G401 (cell line): ENCODE measurements around the gene MKLN1. TPM values are rescaled to one million over a fixed set of nuclear protein-coding genes. Genes with fewer than 3 reads are reported as not detected.
A peak's percentile ranks its signal among the peaks of the same experiment; 100 is the strongest.
"Not testable (repeated sequence)": the region's sequence is repeated elsewhere in the genome, so short reads cannot be mapped to it uniquely, and the experiment has no call there.

Source experiments
- DNase-seq: peaks from one replicate; pipeline ENCODE4 v3.0.0-alpha.2; 2015; ENCODE audit warnings: low spot score
- in situ Hi-C: cut with HindIII; loops from 2 replicates; pipeline ENCODE4 v1.10.0; 2016; ENCODE audit warnings: low sequenced_read_pairs, mixed read lengths
- total RNA-seq: library from RNA; depleted of rRNA; stranded (reverse); fragments of >200 nt; shearing (Covaris generic); gene quantifications from 2 replicates; pipeline ENCODE4 v1.2.3, GENCODE V29; 2014

MKLN1 gene
- total RNA-seq, 1 experiment from 2014 or later, result 37.5 TPM

DNA sequence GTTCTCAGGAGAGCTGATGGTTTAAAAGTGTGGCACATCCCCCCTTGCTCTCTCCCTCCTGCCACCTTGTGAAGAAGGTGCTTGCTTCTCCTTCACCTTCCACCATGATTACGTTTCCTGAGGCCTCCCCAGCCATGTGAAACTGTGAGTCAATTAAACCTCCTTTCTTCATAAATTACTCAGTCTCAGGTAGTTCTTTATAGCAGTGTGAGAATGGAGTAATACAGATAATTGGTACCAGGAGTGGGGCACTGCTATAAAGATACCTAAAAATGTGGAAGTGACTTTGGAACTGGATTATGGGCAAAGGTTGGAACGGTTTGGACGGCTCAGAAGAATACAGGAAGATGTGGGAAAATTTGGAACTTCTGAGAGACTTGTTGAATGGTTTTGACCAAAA is 21.6 kb upstream of the MKLN1 start:
- DNase-seq, in situ Hi-C loops: not testable (repeated sequence)

DNA sequence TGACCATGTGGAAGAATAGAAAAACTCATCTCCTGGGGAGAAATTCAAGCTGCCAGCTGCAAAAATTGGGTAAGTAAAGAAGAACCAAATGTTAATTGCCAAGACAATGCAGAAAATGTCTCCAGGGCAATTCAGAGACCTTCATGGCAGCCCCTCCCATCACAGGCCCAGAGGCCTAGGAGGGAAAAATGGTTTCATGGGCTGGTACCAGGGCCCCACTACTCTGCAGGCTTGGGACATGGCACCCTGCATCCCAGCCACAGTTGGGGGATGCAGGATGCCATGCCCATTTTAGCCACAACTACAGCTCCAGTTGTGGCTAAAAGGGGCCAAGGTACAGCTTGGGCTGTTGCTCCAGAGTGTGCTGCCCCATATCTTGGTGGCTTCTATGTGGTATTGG is 20.9 kb upstream of the MKLN1 start:
- no peak for DNase-seq
- in situ Hi-C loops, result no loop called here

DNA sequence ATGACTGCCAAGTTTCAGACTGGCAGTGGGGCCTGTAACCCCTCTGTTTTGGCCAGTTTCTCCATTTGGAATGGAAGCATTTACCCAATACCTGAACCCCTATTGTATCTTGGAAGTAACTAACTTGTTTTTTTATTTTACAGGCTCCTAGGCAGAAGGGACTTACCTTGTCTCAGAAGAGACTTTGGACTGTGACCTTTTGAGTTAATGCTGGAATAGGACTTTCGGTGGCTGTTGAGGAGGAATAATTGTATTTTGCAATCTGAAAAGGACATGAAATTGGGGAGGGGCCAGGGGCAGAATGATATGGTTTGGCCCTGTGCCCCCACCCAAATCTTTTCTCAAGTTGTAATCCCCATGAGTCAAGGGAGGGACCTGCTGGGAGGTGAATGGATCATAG is 20.0 kb upstream of the MKLN1 start:
- in situ Hi-C loops, result no loop called here
- DNase-seq, result no peak

DNA sequence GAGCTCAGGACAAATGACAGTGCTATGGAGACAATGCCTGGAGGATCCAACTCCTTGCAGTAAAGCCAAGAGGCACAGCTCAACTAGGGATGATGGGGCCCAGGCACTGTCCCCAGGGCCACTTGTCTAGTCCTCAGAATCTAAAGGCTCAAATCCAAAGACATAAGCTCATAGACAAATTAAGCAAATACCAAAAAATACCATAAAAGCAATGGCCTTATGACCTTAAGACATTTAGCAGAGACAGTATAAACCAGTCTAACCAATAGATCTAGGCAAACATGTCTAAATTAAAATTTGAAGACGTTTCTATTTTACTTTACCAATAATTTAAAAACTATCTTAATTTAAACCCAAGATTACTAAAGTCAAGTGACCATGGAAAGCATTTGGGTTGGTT is 14.8 kb upstream of the MKLN1 start:
- no peak for DNase-seq
- in situ Hi-C loops, result no loop called here

DNA sequence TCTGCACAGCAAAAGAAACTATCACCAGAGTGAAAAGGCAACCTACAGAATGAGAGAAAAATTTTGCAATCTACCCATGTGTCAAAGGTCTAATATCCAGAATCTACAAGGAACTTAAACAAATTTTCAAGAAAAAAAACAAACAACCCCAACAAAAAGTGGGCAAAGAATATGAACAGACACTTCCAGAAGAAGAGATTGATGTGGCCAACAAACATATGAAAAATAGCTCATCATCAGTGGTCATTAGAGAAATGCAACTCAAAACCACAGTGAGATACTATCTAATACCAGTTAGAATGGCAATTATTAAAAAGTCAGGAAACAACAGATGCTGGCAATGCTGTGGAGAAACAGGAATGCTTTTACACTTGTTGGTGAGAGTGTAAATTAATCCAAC is 7.1 kb upstream of the MKLN1 start:
- no peak for DNase-seq
- in situ Hi-C loops, result no loop called here

DNA sequence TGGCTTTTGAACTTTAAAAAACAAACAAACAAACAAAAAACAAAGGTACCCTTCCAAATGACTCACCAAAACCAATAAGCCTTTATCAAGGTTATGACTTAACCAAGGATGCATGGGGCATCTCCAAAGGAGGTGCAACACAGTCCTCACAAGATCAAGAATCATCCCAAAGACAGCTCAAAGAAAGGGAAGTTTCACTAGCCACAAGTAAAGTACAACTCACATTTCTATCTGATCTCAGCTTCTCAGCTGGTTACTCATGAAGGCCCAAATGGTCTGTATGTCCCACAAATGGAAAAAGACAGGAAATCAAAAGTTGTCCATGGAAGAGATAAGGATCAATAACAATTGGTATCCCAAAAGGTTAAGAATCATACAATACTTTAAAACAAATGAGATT is 6.0 kb upstream of the MKLN1 start:
- in situ Hi-C loops, result no loop called here
- no peak for DNase-seq

DNA sequence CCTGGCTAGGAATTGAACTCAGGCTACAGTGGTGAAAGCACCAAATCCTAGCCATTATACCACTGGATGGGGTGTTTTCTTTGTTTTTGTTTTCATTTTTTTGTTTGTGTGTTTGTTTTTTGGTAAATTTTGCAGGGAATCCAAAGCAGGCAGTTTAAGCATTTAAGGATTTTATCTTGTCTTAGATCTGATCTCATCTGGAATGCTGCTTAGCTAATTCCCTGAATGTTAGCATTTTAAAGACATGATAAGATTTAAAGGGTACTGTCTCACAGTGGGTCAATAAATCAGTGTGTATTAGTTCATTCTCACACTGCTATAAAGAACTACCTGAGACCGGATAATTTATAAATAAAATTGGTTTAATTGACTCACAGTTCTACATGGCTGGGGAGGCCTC is 5.6 kb upstream of the MKLN1 start:
- no peak for DNase-seq
- in situ Hi-C loops, result no loop called here

DNA sequence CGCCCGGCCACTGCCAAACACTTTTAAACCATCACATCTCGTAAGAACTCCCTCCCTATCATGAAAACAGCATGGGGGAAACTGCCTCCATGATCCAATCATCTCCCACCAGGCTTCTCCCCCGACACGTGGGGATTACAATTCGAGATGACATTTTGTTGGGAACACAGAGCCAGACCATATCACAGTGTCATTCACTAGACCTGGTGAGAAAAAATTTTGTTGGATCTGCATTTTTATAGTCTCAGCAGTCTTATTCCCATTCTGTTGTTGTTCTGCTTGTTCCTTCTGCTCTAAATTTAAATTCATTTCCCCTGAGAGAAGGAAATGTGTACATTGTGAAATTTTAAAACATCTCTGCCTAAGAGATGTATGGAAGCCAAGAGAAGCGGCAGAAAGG is 4.8 kb upstream of the MKLN1 start:
- in situ Hi-C loops, result no loop called here
- no peak for DNase-seq

DNA sequence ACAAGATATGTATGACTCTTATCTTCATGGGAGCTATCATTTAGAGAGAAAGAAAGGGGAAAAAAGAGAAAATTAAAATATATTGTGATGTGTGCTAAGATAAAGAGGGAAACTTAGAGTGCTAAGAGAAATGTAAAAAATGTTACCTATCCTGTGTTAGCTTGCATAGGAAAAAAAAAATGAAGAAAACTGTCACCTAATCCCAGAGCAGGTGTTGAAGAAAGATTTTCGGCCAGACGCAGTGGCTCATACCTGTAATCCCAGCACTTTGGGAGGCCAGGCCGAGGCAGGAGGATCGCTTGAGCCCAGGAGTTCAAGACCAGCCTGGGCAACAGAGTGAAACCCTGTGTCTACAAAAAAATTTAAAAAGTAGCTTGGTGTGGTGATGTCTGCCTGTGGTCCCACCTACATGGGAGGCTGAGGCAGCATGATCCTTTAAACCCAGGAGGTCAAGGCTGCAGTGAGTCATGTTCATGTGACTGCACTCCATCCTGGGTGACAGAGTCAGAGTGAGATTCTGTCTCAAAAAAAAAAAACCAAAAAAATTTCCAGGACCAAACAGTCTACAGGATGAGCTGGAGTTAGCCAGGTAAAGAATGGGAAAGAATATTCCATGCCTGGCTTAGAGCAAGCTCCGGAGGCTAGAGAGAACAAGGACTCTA is 2.4 kb upstream of the MKLN1 start:
- DNase-seq, result no peak
- in situ Hi-C loops, result no loop called here

DNA sequence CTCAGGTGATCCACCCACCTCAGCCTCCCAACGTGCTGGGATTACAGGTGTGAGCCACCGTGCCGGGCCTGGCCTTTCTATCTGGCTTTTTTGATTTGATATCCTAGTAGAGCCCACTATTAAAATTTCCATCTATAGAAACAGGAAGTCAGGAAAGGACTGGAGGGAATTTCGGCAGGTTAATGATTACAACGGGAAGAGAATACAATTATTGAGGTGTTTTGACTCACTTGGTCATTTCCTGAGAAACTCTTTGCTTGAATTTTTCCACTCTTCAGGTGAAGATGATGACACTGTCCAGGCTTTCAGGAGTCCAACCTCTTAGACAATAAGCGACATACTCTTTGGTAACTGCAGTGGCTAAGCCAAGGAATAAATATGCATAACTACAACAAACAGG is 1.1 kb upstream of the MKLN1 start:
- no peak for DNase-seq
- in situ Hi-C loops, result no loop called here

DNA sequence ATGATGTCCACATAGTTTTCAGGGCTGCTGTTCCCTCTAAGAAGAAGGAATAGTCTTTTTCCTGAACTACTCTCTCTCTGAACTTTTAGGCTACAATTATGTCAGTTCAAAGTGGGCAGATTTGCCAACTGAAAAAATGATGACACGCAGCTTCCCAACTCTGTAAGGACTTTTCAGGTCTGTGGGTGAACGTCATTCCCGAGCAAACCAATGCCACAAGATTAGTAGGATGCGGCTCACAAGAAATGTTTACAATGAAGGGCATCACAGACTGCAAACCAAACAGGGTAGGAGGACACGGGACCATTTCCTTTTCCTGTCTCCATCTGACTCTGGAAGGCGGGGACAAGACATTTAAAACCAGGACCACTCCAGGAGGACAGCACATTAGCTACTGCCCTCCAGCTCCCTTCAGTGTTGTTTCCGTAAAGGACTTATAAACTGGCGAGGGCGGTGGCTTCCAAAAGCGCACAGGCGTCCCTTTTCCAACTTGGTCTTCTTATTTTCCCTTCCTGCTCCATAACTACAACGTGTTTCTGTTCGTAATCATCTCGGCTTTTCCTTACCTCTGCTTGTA is 539 bp upstream of the MKLN1 start:
- DNase-seq, result peak; percentile 81
- in situ Hi-C loops, result no loop called here

DNA sequence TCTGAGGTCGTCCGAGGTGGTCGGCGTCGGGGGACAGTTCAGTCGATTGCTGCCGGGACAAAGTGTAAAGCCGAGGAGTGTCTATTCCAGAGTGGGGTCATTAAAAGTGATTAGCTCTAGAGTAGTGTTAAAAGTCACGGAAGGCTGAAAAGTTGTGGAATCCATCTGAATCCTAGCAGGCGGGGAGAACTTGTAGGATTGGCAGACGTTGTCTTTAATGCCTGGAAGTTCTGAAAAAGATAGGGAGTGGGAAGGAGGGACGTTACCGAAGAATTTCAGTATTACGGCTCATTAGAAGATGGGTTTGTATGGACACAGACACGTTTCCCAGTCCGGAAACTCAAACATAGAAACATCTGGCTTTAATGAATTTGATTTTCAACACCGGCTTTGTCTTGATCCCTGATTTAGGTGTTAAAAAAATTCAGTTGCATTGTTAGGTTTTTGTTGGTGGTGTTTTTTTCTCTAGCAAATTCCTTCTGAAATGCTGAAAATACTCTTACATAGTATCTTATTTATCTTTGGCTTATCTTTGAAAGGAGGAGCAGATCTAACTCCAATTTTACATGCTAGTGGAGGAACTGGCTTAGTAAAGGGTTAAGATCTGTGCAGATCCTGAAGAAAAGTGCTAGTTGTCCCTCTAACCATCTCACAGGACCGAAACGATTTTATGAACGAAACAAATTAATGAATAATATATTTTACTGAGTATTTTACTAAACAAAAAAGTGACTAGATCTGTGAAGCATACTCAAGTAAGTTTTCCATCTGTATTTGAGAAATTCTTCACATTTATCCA is 900 bp downstream of the MKLN1 start:
- DNase-seq, result peak; percentile 39
- in situ Hi-C loops, result no loop called here

DNA sequence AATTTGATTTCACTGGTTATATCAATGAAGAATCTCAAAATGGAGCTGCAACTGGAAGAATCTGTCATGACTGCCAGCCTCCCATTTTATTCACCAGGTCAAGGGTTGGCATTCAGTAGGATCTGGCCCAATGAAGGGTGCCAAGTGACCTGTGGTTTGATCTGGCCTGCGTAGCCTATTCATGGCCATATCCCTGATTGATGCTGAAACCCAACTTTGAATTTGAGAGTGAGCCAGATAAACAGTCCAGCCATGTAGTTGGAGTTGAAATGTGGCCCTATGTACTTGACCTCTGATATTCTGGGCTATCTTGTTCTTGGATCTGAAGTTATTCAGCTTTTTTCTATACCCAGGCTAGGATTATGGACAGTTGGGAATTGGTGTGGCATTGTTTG is 1.5 kb downstream of the MKLN1 start:
- DNase-seq, result peak; percentile 23

DNA sequence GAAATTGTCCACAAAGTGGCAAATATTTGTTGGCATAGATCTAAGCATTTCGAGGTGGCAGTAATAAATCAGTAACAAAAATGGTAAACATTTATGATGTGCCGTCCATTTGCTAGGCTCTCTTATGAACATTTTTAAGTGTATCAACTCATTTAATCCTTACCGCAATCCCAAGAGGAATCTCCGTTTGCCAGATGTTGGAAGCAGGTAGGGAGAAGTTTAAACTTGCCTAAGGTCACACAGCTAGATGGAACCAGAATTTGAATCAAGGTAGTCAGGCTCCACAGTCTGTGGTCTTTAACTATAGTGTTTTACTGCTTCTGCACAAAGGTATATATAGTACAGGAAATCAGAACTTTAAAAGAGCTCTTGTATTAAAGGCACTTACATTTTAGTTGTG is 2.6 kb downstream of the MKLN1 start:
- in situ Hi-C loops, result no loop called here
- no peak for DNase-seq

More for the DNA sequence above, 1.5 kb downstream of the MKLN1 start:
- in situ Hi-C loops, result no loop called here

DNA sequence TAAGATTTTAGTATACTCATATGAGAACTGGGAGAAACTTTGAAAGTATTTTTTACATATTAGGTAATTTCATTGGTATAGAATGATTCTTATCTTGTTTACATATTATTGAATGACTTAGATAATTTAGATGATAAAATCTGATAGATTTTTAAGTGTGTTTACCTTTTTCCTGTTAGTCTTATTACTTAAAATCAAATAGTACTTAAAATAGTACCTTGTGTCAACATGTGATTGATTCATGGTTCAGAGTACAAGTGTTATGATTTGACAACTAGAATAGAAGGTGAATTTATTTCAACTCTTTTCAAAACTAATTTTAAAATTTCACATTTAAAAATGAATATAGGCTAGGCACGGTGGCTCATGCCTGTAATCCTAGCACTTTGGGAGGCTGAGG is 4.1 kb downstream of the MKLN1 start:
- in situ Hi-C loops, result no loop called here
- DNase-seq, result no peak

DNA sequence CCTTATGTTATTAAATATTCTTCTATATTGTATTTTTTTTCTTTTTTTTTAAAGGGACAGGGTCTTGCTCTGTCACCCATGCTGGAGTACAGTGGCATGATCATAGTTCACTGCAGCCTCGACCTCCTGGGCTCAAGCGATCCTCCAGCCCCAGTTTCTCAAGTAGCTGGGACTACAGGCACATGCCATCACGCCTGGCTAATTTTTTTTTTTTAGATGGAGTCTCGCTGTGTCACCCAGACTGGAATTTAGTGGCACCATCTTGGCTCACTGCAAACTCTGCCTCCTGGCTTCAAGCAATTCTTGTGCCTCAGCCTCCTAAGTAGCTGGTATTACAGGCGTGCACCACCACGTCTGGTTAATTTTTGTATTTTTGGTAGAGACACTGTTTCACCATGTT is 5.1 kb downstream of the MKLN1 start:
- in situ Hi-C loops, DNase-seq: not testable (repeated sequence)

DNA sequence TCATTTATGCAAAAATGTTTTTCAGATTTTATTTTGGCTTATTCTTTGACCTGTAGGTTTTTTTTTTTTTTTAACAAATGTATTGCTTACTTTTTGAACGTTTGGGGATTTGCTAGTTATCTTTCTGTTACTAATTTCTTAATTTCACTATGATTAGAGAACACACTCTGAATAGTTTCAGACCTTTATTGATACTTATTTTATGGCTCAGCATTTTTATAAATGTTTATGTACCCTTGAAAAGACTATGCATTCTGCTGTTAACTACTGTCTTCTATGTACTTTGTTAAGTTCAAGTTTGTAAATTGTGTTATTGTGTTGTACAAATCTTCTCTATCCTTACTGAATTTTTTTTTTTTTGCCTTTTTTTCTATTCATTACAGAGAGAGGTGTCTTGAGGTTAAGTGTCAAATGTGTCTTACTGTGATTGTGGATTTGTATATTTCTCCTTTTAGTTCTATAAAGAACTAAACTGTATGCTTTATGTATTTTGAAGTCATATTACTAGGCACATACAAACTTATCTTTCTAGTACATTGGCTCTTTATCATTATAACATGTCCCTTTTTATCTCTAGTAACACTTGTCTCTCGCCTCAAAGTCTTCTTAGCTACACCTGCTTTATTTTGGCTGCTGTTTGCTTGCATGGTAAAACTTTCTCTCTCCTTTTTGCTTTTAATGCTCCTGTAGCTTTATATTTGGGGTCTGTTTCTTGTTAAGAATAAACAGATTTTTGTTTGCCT is 8.1 kb downstream of the MKLN1 start:
- DNase-seq, result no peak
- in situ Hi-C loops, result no loop called here

DNA sequence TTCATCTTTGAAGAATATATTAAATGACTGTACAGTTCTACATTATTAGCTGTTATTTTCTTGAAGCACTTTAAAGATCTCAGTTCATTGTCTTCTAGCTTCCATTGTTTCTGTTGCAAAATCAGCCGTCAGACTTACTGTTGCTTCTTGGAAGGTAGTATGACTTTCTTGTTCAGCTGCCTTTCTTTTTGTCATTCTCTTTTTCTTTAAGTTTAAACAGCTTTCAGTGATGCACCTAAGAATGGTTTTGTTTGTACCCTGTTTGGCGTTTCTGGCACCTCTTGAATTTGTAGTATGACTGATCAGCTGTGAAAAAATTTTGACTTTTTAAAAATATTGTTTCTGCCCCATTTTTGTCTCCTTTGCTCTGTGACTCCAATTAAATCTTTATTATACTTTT is 9.3 kb downstream of the MKLN1 start:
- no peak for DNase-seq
- in situ Hi-C loops, result no loop called here

DNA sequence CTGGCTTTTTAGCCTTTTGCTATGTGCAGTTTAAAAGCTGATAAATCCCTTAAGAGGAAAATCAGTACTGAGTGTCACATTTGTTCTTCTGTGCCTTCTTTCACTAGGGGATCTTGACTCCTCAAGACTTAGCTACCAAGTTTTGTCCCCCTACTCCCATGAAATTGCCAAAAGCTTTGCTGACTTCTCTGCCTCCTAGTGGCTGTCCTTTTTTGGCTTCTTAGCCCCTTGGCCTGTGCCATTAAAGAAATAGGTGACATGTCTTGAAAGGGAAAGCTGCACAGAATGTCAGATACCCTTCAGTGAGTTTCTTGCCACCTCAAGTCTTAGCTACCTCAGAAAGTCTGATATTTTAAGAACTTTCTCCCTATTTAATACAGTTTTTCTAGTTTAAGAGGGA is 10.5 kb downstream of the MKLN1 start:
- no peak for DNase-seq
- in situ Hi-C loops, result no loop called here
